HL-60 (cell line): ENCODE results near the gene RXRG.

Experiments used
- GABPA ChIP-seq: IDR thresholded peaks from 2 replicates; pipeline ENCODE4 v1.6.1; 2012; ENCODE audit warnings: low read depth
- POLR2AphosphoS5 ChIP-seq: IDR thresholded peaks from 2 replicates; pipeline ENCODE4 v1.6.1; 2012; ENCODE audit warnings: low read depth
- TF ChIP-seq, protein P1 (sequence below): IDR thresholded peaks from one replicate; pipeline ENCODE4 v1.5.1; 2011; ENCODE audit warnings: low read length, control low read depth, inconsistent platforms; ENCODE audit not compliant: insufficient read depth
- TF ChIP-seq, protein P2 (sequence below): IDR thresholded peaks from 2 replicates; pipeline ENCODE4 v1.6.1; 2012; ENCODE audit warnings: low read depth; ENCODE audit not compliant: insufficient replicate concordance

- TF ChIP-seq, protein P1, sequence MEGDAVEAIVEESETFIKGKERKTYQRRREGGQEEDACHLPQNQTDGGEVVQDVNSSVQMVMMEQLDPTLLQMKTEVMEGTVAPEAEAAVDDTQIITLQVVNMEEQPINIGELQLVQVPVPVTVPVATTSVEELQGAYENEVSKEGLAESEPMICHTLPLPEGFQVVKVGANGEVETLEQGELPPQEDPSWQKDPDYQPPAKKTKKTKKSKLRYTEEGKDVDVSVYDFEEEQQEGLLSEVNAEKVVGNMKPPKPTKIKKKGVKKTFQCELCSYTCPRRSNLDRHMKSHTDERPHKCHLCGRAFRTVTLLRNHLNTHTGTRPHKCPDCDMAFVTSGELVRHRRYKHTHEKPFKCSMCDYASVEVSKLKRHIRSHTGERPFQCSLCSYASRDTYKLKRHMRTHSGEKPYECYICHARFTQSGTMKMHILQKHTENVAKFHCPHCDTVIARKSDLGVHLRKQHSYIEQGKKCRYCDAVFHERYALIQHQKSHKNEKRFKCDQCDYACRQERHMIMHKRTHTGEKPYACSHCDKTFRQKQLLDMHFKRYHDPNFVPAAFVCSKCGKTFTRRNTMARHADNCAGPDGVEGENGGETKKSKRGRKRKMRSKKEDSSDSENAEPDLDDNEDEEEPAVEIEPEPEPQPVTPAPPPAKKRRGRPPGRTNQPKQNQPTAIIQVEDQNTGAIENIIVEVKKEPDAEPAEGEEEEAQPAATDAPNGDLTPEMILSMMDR: no peak
- TF ChIP-seq POLR2AphosphoS5 (no peak), GABPA (no peak)
- TF ChIP-seq, protein P2, sequence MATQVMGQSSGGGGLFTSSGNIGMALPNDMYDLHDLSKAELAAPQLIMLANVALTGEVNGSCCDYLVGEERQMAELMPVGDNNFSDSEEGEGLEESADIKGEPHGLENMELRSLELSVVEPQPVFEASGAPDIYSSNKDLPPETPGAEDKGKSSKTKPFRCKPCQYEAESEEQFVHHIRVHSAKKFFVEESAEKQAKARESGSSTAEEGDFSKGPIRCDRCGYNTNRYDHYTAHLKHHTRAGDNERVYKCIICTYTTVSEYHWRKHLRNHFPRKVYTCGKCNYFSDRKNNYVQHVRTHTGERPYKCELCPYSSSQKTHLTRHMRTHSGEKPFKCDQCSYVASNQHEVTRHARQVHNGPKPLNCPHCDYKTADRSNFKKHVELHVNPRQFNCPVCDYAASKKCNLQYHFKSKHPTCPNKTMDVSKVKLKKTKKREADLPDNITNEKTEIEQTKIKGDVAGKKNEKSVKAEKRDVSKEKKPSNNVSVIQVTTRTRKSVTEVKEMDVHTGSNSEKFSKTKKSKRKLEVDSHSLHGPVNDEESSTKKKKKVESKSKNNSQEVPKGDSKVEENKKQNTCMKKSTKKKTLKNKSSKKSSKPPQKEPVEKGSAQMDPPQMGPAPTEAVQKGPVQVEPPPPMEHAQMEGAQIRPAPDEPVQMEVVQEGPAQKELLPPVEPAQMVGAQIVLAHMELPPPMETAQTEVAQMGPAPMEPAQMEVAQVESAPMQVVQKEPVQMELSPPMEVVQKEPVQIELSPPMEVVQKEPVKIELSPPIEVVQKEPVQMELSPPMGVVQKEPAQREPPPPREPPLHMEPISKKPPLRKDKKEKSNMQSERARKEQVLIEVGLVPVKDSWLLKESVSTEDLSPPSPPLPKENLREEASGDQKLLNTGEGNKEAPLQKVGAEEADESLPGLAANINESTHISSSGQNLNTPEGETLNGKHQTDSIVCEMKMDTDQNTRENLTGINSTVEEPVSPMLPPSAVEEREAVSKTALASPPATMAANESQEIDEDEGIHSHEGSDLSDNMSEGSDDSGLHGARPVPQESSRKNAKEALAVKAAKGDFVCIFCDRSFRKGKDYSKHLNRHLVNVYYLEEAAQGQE: no peak
Observed at GRCh38 chr1:165442653-165443052, 2.3 kb downstream of the RXRG start.
